NCI-H1417 treated with DMSO at 0.1 percent for 48 hours (cell line): ENCODE data around the gene COG6.

ENCODE experiments used
- DNase-seq: peaks from one replicate; lab custom pipeline; 2025; lab: John Stamatoyannopoulos, UW

COG6 gene

GRCh38 chr13:39682310-39682709 lies 26.8 kb downstream of the COG6 start:
- DNase-seq: no peak

DNA sequence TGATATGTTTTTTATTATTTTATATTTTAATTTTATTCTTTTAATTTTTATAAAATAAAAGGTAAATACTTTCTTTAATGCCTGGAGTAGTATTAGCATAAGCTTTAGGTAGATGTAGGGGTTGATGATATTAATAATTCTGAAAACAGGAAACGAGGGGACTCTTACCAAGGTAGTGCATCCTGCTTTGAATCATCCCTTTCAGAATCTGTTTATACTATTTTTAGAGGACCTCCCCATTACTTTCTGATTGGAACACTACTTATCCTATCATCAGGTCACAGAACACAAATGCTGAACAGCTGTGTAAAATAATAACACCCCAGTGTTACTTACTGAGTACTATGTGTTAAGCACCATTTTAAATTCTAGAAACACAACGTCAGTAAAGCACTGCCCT lies 27.3 kb downstream of the COG6 start:
- no peak for DNase-seq

DNA sequence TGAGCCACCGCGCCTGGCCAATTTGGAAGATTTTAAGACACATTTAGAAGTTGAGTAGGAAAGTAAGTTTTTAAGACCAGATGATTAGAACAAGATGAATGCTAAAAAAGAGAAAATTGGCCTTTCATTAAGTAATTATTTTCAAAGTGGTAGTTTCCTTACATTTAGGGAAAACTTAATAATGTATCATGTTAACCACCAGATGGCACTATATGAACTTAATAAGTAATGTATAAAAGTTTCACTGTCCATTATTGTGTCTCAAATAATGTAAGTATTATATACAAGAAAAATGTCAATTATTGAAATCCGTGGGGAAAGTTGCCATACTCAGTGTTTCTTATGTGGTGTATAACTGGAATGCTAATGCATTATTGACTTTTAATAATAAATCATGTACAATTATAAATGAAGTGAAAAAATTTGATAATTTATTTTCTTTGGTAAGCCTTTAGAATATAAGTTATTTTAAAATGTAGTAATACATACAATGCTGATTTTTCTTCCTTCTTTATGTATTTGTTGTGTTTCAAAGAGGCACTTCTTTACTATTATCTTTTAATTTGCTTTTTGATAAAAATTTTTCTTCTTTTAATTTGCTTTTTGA lies 29.2 kb downstream of the COG6 start:
- no peak for DNase-seq

DNA sequence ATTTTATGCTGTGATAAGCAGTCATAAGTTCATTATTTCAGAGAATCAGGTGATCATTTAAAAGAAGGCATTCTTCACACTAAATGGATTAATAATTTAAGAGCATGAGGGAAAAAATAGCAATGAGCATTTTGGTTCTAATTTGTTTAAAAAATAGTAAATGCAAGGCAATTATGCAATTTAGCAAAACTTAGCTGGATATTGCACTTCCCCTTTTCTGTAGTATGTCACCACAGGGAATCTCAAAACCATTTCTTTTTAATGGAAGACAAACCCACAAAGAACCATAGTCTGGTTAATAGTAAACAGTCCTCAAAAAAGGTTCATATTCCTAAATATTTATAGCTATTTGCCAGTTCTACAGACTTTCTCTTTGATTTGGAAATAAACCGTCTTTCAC lies 30.2 kb downstream of the COG6 start:
- DNase-seq: no peak

DNA sequence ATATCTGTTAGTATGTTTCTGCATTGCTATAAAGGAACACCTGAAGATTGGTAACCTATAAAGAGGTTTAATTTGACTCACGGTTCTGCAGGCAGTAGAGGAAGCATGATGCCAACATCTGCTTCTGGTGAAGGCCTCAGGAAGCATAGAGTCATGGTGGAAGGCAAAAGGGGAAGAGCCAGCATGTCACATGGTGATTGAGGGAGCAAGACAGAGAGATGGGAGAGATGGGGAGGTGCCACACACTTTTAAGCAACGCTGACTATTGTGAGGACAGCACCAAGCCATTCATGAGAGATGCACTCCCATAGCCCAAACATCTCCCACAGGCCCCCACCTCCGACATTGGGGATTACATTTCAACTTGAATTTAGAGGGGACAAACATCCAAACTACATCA lies 32.8 kb downstream of the COG6 start:
- DNase-seq: no peak

- no peak for DNase-seq
These were observed 33.4 kb downstream of the COG6 start for GRCh38 chr13:39688699-39689405.

GRCh38 chr13:39692660-39693438 lies 37.4 kb downstream of the COG6 start:
- no peak for DNase-seq

- DNase-seq: no peak
These were observed 43.8 kb downstream of the COG6 start for GRCh38 chr13:39699274-39699673.

- no peak for DNase-seq
These were observed 57.2 kb downstream of the COG6 start for GRCh38 chr13:39712626-39713025.

- DNase-seq: no peak
These were observed 73.7 kb downstream of the COG6 start for GRCh38 chr13:39729156-39729555.

DNA sequence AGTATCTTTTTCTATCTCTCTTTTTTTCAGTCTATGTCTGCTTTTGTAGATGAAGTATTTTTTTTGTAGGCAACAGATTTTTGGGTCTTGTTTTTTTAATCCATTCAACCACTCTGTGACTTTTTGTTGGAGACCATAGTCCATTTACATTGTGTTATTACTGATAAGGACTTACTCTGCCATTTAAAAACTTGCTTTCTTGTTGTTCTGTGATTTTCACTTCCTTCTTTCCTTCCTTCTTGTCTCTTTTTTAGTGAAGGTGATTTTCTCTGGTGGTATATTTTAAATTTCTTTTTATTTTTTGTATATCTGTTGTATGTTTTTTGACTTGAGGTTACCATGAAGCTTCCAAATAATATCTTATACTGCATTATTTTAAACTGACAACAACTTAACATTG lies 79.5 kb downstream of the COG6 start:
- DNase-seq: no peak

- DNase-seq: no peak
These were observed 81.6 kb downstream of the COG6 start for GRCh38 chr13:39737047-39737446.

DNA sequence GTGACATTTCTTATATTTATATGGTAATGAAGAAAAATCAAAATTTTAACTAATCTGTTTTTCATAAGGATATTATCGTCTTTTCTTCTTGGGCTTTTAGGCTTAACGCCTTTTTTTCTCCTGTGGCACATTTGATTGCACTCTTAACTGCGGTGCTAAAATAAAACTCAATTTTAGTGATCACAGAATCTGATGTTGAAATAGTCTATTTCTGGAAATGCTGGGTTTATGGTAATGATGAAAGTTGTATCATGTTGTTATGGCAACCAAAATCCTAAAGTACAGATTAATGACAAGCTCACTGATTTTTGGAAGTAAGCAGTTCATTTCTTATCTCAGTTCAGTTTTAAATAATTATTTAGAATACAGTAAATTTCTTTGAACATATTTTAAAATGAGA lies 85.3 kb downstream of the COG6 start:
- DNase-seq: no peak

DNA sequence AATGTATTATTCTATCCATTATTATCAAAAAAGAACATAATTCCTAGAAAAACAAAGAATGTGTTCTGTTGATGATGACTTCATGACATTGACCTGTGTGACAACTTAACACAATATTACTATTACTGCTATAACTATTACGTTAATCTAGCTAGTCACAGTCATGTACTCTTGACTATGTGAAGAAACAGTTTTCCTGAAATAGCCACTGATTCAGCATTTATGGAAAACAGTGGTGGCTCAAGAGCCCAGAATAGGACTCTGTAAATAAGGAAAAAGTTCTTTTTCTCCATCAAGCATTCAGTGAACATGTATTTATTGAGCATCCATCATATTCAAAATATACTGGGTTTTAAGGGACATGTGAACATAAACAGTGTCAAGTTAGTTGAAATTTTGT lies 93.5 kb downstream of the COG6 start:
- DNase-seq: no peak

DNA sequence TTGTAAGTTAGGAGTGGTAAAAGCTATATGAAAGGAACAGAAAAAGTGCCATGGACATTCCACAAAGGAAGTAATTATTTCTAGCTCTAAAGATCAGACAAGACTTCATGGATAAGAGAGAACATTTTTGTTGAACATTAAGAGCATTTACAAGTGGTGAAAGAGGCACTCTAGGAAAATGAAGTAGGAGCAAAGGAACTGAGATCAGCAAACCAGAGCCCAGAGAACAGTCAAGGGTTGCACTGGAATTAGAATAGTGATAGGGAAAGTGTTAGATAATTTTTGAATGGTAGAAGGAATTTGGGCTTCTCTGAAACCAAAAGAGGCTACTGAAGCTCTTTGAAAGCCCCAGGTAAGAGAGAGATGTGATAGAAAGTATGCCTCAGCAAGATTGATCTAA lies 94.1 kb downstream of the COG6 start:
- no peak for DNase-seq

DNA sequence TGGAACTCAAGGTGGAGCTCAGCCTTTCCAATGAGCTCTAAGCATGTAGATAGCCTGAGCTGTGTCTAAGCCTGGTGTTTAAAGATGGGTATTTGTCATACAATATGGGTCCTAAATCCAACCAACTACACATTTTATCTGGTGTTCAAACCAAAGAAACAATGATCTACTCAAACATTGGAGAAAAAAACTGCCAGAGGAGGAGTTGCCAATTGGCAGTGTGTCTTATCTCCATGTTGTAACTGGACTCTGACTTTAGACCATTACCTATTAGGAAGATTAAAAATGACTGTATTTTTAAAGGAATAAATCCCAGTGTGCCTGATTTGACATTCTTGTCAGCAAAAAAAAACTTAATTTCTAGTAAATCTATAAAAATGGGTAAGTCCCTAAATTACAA lies 96.3 kb downstream of the COG6 start:
- no peak for DNase-seq

DNA sequence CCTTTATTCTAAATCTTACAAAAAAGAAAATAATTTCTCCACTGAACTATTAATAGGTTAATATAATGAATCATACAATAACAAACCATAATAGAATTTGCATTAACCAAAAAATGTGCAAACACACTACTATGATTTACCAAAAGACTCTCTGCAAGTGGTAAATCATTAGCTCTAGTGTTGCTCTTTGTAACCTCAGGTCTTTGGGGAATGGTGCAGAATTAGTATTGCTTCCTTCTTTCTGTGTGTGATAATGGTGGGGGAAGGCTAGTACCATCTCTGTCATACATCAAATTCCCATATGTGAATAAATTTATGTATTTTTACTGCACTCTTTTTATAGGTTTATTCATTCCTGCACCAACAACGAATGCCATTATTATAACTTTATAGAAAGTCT lies 105.1 kb downstream of the COG6 start:
- DNase-seq: no peak

- DNase-seq: no peak
These were observed 110.5 kb downstream of the COG6 start for GRCh38 chr13:39765801-39766463.

DNA sequence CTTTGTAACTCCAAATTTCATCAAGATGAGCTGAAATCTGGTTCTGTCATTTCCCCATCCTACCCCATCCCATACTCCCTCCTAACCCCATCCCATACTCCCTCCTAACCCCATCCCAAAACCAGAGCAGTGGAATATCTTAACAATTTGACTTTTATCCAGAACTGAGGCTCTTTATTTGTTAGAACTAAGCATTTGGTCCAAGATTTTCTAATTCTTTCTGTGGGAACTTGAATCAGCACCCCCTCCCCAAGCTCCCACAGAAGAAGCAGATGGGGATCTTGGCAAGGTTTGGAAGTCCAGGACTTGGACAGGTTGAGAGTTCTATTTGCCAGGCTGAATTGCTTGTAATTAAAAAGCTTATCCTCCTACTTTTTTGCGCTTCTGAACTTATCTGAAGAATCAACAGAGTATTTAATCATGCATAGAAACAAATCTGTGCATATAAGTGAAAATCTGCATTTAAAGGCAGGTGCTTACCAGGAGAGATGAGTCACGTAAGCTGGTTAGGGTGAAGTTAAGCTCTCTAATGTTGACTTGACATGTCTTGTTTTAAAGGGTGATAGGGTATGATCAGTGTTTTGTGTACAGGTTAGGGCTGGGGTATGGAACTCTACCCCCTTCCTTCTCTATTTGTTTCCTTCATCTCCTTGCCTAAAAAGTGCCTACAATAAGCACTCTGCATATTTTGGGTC lies 111.1 kb downstream of the COG6 start:
- no peak for DNase-seq

- peak; percentile 71 for DNase-seq
These were observed 112.5 kb downstream of the COG6 start for GRCh38 chr13:39767791-39768517.

DNA sequence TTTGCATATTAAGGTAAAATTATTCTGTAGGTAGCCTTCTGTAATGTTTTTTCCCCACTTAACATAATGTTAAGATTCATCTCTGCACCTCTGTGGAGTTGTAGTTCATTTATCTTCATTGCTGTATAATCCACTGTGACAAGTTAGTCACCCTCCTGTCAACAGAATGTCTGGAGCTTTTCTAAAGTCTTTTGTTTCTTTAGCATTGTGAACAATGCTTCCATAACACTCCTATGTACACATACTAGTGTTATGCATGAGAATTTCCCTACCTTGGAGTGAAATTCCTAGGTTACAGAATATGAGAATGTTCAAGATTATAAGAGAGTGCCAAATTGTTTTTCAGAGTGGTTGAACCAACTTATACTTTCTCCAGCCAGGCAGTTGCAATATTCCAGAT lies 113.5 kb downstream of the COG6 start:
- DNase-seq: no peak
